Astrocyte of the spinal cord (primary cell): ENCODE measurements around the gene AASS.

Source experiments
- DNase-seq: peaks from one replicate; pipeline ENCODE4 v3.0.0; 2011; ENCODE audit warnings: low read depth, low spot score
- H3K4me3 ChIP-seq: 2 replicates; pipeline ENCODE4 v1.5.1; 2011; ENCODE audit warnings: low read depth, mild to moderate bottlenecking, low read length, moderate library complexity
- in situ Hi-C: cut with HindIII; loops from 2 replicates; pipeline ENCODE4 v1.10.0; 2017; ENCODE audit warnings: low sequenced_read_pairs
- TF ChIP-seq, protein P1 (sequence below): IDR thresholded peaks from 2 replicates; pipeline ENCODE4 v1.5.1; 2012; ENCODE audit warnings: low read depth, mild to moderate bottlenecking, low read length, inconsistent platforms

AASS gene

DNA sequence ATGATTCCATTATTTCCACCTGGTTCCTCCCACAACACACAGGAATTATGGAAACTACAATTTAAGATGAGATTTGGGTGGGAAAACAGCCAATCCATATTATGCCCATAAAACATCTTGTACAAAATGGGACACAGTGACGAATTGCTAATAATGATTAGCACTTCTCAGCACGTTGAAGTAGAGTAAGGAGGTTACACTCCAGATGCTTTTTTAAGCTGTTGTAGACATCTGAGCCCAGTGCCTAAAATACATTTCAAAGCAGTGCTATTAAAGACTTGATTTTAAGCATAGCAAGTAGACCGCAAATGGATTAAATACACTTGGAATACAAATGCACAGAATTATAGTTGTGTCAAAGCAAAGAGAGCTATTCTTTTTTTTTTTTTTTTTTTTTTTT, 105.9 kb downstream of the AASS start:
- TF ChIP-seq, protein P1, sequence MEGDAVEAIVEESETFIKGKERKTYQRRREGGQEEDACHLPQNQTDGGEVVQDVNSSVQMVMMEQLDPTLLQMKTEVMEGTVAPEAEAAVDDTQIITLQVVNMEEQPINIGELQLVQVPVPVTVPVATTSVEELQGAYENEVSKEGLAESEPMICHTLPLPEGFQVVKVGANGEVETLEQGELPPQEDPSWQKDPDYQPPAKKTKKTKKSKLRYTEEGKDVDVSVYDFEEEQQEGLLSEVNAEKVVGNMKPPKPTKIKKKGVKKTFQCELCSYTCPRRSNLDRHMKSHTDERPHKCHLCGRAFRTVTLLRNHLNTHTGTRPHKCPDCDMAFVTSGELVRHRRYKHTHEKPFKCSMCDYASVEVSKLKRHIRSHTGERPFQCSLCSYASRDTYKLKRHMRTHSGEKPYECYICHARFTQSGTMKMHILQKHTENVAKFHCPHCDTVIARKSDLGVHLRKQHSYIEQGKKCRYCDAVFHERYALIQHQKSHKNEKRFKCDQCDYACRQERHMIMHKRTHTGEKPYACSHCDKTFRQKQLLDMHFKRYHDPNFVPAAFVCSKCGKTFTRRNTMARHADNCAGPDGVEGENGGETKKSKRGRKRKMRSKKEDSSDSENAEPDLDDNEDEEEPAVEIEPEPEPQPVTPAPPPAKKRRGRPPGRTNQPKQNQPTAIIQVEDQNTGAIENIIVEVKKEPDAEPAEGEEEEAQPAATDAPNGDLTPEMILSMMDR, result no peak
- H3K4me3 ChIP-seq, result no peak overlapping the region
- in situ Hi-C loops, result no loop called here
- no peak for DNase-seq

DNA sequence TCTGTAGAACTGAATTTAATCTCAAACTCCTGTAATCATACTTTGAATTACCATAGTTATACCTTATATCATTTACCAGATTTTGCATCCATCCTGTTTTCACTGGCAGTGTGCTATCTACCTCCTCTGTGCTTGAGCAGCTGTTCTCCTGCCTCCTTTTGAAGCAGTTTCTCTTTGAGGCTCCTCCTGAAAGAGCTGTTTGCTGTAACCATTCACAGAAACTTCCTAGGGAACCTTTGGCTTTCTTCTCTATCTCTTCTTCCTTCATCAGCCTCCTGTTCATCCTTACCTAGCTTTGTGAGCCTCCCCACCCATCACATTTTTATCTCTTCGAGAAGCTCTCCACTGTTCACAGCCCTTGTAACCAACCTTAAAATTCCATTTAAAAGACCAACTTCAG, 108.2 kb downstream of the AASS start:
- no peak overlapping the region for H3K4me3 ChIP-seq
- in situ Hi-C loops, result no loop called here
- DNase-seq, result no peak
- TF ChIP-seq, protein P1, result no peak

DNA sequence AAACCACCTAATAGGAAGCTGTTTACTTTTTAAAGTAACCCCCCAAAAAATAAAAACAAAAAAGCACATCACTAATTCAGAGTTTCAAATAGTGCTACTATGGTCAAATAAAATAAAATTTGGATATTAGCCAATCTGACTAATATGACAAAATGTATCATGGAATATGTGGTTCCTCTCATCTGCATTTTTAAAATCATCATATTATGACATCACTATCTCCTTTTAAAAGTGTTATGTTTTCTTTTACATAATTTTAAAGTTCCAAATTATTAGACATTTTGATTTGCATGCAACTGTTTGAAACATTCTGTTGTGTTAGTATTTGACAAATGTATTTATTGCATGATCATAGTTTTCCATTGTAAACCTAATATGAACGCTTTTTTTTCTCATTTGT, 110.4 kb downstream of the AASS start:
- no peak for DNase-seq
- in situ Hi-C loops, result no loop called here
- H3K4me3 ChIP-seq, result no peak overlapping the region
- TF ChIP-seq, protein P1, result no peak

DNA sequence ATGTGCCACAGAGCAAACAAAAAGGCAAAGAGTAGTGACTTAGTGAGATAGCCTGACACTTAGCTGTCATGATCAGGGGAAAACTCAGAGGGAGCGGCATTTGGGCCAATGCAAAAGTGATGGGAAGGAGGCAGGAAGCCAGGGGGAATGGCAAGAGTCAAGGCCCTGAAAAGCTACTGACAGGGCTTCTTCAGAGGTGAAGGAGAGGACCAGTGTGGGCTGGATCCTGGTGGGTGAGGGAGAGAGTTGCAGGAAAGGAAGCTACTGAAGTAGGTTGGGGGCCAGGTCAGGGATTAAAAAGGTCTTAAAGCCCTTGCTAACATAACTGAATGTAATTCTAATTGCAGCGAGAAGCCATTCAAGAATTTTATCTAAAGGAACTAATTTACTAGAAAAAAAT, 117.0 kb downstream of the AASS start:
- in situ Hi-C loops, result no loop called here
- TF ChIP-seq, protein P1, result no peak
- no peak for DNase-seq
- no peak overlapping the region for H3K4me3 ChIP-seq
